HG02588 (cell line): Measurements from ENCODE around the gene ERMARD.

ENCODE experiments used
- ATAC-seq: cut with Tn5 transposase; IDR thresholded peaks from one replicate; pipeline ENCODE4 v1.9.1; 2021; ENCODE audit warnings: mild to moderate bottlenecking, moderate library complexity; ENCODE audit not compliant: unreplicated experiment

The ERMARD gene

GRCh38 chr6:169820358-169820757 is 68.9 kb downstream of the ERMARD start:
- no peak for ATAC-seq

GRCh38 chr6:169824021-169824420 is 72.6 kb downstream of the ERMARD start:
- no peak for ATAC-seq

GRCh38 chr6:169824848-169825557 is 73.6 kb downstream of the ERMARD start:
- no peak for ATAC-seq

- ATAC-seq = no peak
Observed at GRCh38 chr6:169825558-169826225, 74.3 kb downstream of the ERMARD start.

GRCh38 chr6:169826697-169827096 is 75.3 kb downstream of the ERMARD start:
- ATAC-seq = no peak

- no peak for ATAC-seq
Observed at GRCh38 chr6:169827290-169827717, 75.9 kb downstream of the ERMARD start.

- ATAC-seq = no peak
Observed at GRCh38 chr6:169828176-169828575, 76.8 kb downstream of the ERMARD start.

- no peak for ATAC-seq
Observed at GRCh38 chr6:169829786-169830185, 78.4 kb downstream of the ERMARD start.

GRCh38 chr6:169830876-169831275 is 79.5 kb downstream of the ERMARD start:
- no peak for ATAC-seq
